HG03439 (cell line): ENCODE measurements around the gene HYAL1.
"Not testable (repeated sequence)": the region's sequence is repeated elsewhere in the genome, so short reads cannot be mapped to it uniquely, and the experiment has no call there.

Experiments
- ATAC-seq: cut with Tn5 transposase; IDR thresholded peaks from one replicate; pipeline ENCODE4 v1.9.1; 2021; ENCODE audit warnings: mild to moderate bottlenecking, moderate library complexity; ENCODE audit not compliant: unreplicated experiment

The HYAL1 gene

DNA sequence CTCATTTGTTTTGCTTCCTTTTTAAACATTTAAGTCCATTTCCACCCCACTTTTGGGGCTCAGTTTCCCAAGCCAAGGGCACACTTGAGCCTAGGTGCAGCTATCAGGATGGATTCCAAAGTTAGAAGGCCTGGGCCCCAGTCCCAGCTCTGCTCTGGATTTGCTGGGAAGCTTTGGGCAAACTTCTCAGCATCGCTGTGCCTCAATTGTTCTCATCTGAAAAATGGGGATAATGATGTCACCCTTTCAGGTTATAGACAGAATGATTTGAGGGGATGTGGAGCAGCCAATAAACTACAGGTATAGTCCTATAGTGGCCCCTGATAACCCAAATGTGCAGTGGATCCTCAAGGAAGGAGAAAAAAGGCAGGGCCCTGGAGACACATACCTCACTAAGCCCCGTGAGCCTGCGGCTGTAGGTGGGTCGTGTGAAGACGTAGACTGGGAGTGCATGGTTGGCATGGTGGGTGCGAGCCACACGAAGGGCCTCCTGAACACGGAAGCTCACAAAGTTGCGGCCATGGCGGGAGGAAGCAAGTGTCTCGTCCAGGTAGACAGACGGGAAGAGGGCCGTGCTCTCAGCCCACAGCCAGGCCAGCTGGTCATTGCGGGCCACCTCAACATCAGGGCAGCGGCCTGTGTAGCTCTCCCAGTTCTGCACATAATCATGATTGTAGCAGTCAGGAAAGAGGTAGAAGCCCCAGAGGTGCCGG, 16.0 kb upstream of the HYAL1 start:
- no peak for ATAC-seq

DNA sequence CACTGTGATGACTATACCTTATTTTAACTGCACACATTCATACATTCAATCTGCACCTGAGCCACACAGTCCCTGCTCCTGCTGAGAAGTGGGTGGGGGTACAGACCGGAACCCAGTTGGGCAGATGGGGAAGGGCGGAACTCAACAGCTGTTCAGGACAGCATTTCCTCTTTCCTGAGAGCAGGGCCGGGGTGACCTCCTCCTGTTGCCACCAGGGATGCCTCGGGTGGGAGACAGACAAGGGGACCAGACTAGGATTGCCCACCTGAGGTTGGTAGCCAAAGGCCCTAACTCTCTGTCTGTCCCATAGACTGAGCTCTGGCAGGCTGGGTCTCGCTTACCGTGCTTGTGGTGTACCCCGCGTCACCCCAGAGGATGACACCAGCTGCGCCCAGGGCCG, 15.2 kb upstream of the HYAL1 start:
- no peak for ATAC-seq

DNA sequence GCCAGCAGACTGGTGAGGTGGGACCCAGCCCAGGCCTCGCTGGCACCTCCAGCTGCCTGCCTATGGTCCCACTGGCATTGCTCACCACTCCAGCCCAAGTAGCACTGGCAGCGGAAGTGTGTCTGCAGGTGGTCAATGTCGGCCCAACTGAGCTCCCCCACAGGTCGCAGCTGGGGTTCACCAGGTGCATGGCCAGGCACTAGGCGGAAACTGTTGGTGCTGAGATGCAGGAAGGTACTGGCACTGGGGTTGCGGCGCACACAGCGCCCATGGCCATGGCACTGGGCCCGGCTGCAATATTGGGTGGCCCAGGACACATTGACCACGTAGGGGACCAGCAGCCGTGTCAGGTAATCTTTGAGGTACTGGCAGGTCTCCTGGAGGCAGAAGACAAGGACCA, 14.8 kb upstream of the HYAL1 start:
- ATAC-seq, result no peak

DNA sequence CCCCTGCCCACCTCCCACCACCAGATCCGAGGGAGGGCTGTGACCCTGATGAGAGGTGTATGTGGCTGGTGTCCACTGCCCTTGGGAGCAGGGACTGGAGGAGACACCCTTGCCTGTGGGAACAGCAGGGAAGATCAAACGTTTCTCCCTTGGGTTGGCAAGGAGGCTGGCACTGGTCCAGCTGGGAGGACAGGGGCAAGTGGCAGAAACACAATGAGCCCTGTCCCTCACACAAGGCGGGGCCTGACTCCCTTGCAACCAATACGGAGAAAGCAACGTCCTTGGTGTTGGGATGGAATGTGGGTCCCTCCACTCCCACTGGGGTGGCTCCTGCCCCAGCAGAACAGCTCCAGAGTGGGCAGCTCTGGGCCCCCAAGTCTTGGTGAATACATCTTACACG, 13.9 kb upstream of the HYAL1 start:
- no peak for ATAC-seq

DNA sequence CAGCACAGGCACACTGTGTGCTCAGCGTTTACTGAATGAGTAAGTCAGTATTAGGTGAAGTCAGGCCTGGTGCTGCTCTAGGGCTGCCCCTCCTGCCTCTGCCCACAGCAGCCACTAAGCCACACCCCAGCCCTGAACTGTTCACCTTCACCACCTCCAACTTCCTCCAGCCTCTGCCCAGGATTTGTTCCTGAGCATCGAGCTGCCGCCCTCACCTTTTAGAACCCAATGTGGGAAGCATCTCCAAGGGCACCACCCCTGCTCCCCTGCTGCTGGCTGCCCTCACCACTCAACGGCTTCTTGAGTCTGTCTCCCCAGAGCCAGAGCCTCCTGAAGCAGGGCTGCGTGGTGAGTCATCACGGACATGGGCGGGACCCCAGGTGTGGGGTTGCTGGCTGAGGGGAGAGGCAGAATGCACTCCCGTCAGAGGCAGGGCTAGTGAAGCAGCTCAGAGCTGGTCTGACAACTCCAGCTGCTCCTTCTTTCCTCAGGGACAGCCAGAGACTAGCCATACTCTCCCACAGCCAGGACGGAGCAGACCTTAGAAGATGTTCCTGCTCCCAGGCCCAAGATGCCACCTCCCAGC, 13.4 kb upstream of the HYAL1 start:
- no peak for ATAC-seq

DNA sequence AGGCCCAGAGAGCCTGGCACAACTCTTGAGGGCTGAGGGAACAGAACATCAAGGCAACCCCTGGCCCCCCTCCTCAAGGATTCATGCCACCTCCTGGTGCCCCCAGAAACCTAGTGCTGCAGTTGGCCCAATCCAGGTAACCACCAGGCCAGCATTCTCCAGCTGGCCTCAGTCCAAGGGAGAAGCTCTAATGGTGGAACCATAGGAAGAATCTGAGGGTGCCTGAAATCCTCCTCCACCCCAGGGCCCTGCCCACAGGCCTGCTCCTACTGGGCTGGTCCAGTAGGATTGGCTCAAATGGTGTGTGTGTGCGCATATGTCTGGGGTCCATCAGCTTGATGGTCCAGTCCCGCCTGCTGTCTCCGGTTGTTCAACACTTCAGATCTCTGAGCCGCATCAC, 11.4 kb upstream of the HYAL1 start:
- ATAC-seq, result no peak

DNA sequence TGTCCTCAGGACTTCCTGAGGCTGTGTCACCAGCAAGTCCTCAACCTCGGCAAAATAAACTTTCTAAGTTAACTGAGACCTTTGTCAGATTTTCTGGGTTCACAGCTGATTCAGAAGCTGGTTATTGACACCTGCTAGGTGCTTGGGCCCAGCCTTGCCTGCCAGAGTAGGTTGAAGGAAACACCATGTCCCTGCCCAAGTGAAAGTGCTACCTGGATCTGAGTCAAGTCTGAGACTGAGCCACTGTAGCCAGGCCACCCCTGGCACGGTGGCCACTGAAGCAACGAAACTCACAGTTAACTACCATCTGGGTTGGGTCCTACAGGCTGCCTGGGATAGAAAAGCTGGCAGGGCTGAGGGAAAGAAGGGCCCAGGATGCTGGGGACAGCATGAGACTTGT, 11.0 kb upstream of the HYAL1 start:
- ATAC-seq, result no peak

DNA sequence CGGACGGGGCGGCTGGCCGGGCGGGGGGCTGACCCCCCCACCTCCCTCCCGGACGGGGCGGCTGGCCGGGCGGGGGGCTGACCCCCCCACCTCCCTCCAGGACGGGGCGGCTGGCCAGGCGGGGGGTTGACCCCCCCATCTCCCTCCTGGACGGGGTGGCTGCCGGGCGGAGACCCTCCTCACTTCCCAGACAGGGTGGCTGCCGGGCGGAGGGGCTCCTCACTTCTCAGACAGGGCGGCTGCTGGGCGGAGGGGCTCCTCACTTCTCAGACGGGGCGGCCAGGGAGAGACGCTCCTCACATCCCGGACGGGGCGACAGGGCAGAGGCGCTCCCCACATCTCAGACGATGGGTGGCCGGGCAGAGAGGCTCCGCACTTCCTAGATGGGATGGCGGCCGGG, 8.7 kb upstream of the HYAL1 start:
- not testable (repeated sequence) for ATAC-seq

DNA sequence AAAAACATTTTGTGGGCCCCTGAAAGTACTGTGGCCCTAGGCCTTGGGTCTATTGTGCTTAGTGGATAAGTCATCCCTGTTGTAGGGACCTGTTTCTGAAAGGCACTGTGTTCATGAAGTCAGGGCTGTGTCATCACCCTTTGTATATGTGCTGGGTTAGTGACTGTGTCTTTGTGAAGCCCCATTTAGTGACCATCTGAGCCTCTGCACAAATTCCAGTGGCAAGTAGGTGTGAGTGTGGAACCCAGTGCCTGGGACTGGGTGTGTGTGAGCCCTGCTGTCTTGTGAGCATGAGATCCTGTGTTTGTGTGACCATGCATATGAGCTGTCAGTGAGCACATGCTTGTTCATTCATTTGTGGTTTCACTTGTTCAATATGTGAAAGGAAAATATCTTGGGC, 1.2 kb upstream of the HYAL1 start:
- ATAC-seq, result no peak

DNA sequence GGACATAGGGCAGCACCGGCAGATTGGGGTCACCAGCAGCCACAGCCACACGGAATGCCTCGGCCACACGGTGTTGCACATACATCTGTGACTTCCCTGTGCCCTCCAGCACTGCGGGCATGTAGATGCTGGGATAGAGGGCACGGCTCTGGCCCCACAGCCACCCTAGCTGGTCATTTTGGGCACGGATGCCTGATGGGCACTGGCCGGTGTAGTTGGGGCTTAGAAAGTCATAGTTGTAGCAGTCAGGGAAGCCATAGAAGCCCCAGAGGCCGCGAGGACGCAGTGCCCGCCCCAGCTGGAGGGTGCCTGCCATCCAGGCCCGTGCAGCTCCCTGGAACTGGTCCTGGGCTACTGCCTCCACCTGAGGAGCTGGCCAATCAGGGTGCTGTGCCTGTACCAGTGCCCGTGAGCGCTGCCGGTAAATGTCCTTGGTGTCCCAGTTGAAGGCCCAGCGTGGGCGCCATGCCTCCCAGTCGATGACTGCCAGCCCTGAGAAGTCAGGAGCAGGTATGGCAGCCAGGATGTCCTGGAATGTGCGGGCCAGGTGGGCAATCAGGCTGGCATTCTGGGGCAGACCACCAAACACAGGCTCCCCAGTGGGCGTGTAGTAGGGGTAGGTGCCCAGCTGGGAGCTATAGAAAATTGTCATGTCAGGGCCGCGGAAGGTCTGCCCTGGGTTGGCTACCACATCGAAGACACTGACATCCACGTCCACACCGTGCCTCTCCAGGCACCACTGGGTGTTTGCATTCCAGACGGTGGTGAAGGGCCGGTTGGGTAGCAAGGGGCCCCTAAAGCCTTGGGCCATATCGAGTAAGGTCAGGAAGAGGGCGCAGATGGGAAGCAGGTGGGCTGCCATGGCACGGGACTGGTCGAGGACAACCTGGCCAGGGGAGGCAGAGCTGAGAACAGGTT, 1.0 kb downstream of the HYAL1 start:
- no peak for ATAC-seq

DNA sequence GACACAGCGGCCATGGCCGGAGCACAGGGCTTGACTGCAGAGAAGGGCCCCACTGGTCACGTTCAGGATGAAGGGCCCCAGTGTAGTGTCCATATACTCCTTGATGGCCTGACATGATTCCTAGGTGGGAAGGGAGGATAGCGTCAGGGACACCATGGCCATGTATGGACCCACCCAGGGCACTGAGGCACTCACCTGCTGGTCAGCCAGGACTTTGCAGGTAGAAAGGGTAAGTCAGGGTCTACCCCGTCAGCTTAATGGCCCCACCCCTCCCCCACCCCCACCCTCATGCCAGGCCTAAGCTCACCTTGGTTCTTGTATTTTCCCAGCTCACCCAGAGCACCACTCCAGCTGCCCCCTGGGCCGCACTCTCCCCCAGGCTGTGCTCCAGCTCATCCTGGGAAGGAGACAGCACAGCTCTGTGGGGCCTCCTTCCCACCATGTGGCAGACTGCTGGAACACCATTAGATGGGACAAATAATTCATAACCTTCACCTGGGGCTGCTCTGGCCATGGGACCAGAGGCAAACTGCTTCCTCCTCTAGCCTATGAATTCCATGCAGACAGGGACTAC, 2.6 kb downstream of the HYAL1 start:
- ATAC-seq, result no peak

DNA sequence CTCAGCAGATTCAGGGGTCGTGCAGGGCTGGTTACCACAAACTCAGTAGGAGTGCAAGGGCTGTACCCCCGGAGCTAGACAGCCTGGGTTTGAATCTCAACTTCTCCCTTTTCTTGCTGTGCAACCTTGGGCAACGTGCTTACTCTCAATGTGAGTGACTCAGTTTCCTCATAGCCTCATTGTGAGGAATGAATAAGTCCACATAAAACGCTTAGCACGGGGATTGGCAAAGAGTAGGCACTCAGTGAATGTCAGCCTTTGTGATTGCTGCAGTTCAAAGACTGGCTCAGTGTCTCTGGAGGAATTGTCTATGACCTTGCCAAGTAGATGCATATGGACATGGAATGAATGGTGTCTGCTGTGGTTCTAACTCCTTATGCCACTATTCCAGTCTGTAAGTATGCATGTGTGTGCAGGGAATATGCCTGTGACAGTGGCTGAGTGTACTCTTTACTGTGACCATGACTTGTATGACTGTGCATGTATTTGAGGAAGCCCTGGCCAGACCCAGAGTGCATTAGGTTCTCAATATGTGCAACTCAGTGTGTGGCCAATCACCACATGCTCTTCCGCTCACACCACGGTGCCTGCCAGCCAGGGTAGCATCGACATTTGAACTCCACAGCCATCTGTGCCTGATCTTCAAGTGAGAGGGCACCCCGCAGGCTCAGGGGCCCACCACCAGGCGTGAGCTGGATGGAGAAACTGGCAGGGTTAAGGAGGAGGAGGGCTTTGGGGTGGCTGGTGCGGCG, 3.3 kb downstream of the HYAL1 start:
- ATAC-seq, result no peak

DNA sequence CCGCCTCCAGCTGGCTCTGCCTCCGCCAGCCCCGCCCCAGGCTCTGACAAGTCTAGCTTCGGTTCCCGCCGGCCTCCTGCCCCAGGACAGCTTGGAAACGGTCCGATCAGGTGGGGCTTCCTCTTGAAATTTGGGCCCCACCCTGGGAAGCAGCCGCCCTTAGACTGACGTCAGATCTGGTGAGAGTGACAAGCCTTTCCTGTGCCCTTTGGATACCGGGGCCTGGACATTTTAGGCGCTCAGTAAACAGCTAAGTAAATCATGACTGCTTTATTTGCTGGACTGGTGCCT, 3.8 kb downstream of the HYAL1 start:
- no peak for ATAC-seq

DNA sequence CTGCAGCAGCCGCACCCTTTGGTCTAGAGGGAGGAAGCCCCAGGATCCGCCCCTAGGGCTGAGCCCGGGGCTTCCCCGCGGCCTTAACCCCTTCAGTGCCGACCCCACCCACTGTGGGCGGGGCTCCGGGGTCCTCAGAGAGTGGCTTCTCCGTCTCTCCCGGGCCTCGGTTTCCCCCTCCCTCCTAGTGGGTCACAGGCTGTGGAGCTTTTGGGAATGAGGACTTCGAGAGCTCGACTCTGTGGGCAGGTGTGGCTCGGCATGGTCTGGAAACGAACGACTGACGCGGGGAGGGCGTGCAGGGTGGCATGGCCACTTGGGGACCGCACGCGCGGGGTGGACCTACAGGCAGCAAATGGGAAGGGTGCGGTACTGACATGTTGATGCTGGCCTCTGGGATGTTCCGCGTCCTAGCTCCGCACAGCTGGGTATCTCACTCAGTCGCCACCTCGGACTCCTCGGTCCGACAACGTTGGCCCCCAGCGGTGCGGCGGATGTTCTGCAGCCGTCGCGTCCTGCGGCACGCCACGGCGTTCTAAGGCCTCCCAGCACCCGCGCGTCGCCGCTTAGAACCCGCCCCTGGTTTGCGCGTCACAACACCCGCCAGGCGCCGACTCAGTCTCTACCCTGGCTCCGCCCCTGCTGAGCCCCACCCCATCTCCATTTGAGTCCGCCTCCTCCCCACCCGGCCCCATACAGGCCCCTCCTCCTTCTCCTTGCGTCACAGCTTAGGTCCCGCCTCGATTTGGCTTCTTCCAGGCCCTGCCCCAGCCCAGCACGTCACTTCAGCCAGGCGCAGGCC, 4.3 kb downstream of the HYAL1 start, which contains the start of the genes HYAL3 and NAA80:
Gene HYAL3, minus strand, starts transcription at position 570 of the 802 bp plus-strand sequence. CDS start 3,803 bp downstream, outside the sequence.
Gene NAA80, minus strand, starts transcription at position 570 of the 802 bp plus-strand sequence. CDS start 1,942 bp downstream, outside the sequence.
- peak; percentile 81 for ATAC-seq

DNA sequence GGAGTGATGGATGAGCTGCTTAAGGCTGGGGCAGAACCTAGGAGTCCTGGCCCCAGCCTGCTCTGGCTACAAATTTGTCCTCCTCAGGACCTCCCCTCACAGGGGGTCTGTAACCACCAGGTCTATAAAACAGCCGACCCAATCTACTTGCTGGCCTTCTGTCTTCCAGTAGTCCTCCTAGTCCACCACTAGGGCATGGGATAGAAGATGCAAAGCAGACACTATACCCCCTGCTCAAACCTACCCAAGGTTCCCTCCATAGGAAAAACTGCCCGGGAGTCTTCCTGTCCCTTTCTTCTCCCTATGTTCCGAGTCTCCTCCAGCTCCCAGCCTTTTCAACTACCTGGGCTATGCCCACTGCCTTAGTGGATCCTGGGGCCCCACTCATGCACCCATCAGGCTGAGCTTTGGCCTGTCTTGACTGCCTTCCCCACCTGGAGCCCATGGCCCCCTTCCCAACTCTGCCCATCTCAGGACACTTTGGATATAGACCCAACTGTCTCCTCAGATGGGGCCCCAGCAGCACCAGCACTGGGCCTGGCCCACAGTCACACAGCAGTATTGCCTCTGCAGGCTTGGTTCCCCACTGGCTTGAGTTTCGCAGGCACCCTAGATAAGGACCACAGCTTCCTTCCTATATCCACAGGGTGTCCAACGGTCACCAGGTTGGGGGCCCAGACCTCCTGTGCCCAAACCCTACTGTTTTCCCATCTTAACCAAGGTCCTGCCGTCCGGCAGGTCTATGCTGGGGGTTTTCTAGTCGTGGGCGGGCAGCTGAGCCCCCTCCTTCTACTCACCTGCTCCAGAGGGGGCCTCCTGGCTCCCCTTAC, 5.3 kb downstream of the HYAL1 start:
- no peak for ATAC-seq

DNA sequence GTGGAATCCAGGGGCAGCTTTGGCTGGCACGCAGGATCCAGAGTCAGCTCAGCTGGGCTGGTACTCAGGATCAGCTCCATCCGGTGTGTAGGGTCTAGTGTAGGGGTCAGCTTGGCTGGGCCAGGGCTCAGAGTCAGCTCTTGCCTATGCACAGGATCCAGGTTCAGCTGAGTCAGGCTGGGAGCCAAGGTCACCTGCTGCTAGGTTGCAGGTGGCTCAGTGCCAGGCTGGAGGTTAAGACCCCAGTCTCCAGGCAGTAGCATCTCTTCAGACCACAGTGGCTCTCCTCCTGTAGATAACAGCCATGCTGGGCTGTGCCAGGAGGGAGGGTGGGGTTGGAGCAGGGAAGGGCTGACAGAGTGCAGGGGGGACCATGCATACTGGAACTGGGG, 6.0 kb downstream of the HYAL1 start:
- no peak for ATAC-seq

DNA sequence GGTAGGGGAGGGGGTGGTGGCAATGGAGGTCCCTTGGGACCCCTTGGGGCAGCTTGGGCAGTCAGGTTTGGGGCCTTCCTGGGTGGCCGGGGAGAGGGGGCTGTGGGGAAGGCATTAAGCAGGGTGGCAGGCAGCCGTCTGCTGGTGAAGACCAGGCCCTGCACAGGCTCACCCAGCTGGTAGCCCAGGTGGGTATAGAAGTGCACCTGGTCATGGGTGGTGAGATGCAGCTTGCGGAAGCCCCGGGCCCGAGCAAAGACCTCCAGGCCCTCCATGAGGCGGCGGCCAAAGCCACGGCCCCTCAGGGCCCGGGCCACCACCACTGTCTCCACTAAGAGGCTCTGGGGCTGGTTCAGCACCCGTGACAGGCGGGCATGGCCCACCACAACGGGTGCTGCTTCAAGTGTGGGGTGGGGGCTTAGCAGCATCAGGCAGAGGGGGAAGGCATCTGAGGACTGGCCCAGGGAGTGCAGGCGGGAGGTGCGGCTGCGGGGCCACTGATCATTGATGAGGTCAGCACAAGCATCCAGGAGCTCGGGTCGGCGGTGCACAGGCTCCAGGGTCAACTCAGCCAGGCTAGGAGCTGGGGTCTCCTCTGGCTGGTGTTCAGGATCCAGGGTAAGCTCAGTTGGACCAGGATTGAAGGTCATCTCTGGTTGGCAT, 6.5 kb downstream of the HYAL1 start:
- no peak for ATAC-seq

DNA sequence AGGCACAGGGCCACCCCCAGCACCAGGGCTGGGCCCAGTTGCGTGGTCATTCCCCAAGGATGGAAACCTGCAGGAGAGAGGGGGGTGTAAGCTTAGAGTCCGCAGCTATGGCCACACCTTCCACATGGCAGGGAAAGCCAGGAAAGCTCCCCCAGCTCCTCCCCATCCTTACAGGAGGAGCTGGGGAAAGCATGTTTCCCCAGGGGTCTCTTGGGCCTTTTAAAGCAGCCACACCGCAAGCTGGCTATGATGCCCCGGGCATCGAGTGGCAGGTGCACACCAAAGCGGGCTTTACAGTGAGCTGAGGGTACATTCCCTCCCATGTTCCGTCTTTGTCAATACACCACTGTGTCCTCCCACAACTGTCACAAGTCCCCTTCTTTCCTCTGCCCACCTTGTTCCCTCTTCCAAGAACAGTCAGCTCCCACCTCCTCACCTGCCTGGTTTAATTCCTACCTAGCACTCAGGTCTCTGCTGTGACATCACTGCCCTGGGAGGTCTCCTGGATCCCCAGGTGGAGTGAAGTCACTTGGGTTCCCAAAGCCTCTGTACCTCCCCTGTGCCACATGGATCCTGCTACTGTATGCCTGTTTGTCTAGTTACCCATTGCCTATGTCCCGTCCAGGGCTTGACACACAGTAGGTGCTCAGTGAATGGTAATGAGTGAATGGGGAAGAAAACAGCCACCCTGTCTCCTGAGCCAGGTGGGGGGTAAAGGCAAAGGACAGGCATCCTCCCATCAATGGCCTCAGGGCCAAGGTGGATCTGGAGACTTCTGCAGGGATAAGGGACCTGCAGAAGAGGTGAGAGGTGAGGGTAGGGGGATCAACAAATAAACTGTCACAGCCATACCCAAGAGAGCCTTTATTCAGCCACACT, 7.6 kb downstream of the HYAL1 start:
- no peak for ATAC-seq
